Panc1 (cell line): Measurements from ENCODE around the gene RAPGEF3.

Source experiments
- POLR2AphosphoS5 ChIP-seq: IDR thresholded peaks from 2 replicates; pipeline ENCODE4 v1.6.1; 2012; ENCODE audit warnings: mild to moderate bottlenecking, low read depth, low read length, moderate library complexity
- SIN3A ChIP-seq: IDR thresholded peaks from 2 replicates; pipeline ENCODE4 v1.6.1; 2012; ENCODE audit warnings: low read depth, mild to moderate bottlenecking, low read length, moderate library complexity, borderline replicate concordance; ENCODE audit not compliant: insufficient read depth
- TCF7L2 ChIP-seq: IDR thresholded peaks from 2 replicates; pipeline ENCODE4 v1.6.1; 2011; ENCODE audit warnings: mild to moderate bottlenecking, low read depth, low read length, inconsistent platforms
- TF ChIP-seq, protein P1 (sequence below): fragments of 450-650 bp; IDR thresholded peaks from 2 replicates; pipeline ENCODE4 v1.5.1; 2017; ENCODE audit warnings: mild to moderate bottlenecking
- TF ChIP-seq, protein P2 (sequence below), 2 experiments: IDR thresholded peaks; 2 replicates each; pipeline ENCODE4 v1.6.1; 2011 to 2012; ENCODE audit warnings: low read depth in 2 of 2, control low read depth in 1 of 2, low read length in 1 of 2, mild to moderate bottlenecking in 1 of 2, moderate library complexity in 1 of 2; ENCODE audit not compliant: insufficient read depth in 1 of 2

DNA sequence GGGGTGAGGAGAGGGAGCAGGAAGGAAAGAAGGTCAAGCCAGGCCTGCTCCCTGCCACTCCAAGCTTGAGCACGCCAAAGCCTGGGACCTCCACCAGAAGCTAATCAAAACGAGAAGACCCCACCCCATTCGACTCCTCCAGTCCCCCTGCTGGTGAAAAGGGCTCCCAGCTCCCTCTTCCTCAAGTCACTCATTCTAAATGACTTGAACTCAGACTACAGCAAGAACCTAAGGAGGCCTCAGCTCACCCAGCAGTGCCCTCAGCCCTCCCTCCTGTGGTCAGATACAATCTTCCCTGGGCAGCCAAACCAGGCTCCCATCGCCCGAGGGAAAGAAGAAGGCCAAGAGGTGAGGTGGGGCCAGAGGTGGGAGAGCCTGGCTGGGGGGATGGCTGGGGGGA lies 43.6 kb upstream of the RAPGEF3 start:
- TF ChIP-seq, protein P1, sequence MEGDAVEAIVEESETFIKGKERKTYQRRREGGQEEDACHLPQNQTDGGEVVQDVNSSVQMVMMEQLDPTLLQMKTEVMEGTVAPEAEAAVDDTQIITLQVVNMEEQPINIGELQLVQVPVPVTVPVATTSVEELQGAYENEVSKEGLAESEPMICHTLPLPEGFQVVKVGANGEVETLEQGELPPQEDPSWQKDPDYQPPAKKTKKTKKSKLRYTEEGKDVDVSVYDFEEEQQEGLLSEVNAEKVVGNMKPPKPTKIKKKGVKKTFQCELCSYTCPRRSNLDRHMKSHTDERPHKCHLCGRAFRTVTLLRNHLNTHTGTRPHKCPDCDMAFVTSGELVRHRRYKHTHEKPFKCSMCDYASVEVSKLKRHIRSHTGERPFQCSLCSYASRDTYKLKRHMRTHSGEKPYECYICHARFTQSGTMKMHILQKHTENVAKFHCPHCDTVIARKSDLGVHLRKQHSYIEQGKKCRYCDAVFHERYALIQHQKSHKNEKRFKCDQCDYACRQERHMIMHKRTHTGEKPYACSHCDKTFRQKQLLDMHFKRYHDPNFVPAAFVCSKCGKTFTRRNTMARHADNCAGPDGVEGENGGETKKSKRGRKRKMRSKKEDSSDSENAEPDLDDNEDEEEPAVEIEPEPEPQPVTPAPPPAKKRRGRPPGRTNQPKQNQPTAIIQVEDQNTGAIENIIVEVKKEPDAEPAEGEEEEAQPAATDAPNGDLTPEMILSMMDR: no peak; the same call in 1 of the 2 replicates
- TF ChIP-seq, protein P2, sequence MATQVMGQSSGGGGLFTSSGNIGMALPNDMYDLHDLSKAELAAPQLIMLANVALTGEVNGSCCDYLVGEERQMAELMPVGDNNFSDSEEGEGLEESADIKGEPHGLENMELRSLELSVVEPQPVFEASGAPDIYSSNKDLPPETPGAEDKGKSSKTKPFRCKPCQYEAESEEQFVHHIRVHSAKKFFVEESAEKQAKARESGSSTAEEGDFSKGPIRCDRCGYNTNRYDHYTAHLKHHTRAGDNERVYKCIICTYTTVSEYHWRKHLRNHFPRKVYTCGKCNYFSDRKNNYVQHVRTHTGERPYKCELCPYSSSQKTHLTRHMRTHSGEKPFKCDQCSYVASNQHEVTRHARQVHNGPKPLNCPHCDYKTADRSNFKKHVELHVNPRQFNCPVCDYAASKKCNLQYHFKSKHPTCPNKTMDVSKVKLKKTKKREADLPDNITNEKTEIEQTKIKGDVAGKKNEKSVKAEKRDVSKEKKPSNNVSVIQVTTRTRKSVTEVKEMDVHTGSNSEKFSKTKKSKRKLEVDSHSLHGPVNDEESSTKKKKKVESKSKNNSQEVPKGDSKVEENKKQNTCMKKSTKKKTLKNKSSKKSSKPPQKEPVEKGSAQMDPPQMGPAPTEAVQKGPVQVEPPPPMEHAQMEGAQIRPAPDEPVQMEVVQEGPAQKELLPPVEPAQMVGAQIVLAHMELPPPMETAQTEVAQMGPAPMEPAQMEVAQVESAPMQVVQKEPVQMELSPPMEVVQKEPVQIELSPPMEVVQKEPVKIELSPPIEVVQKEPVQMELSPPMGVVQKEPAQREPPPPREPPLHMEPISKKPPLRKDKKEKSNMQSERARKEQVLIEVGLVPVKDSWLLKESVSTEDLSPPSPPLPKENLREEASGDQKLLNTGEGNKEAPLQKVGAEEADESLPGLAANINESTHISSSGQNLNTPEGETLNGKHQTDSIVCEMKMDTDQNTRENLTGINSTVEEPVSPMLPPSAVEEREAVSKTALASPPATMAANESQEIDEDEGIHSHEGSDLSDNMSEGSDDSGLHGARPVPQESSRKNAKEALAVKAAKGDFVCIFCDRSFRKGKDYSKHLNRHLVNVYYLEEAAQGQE (IDR thresholded peaks at IDR 0.05; ENCODE audit: insufficient read depth in 1 of 2, low read depth in 2 of 2, low read length in 1 of 2): no peak
- TF ChIP-seq POLR2AphosphoS5: no peak
- TF ChIP-seq SIN3A: no peak
- no peak for TF ChIP-seq TCF7L2
